ENCODE results near the gene ZNF227.

DNA sequence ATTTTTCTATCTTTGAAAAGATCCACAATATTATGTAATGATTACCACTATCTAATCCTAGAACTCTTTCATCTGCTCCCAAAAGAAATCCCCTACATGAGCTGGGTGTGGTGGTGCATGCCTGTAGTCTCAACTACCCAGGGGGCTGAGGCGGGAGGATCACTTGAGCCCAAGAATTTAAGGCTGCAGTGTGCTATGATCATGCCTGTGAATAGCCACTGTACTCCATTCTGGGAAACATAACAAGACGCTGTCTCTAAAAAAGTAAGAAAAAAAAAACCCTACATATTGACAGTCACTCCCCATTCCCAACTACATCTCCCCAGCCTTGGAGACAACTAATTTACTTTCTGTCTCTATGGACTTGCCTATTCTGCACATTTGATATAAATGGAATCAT is 48.5 kb upstream of the ZNF227 start:
- TF ChIP-seq, protein P1, sequence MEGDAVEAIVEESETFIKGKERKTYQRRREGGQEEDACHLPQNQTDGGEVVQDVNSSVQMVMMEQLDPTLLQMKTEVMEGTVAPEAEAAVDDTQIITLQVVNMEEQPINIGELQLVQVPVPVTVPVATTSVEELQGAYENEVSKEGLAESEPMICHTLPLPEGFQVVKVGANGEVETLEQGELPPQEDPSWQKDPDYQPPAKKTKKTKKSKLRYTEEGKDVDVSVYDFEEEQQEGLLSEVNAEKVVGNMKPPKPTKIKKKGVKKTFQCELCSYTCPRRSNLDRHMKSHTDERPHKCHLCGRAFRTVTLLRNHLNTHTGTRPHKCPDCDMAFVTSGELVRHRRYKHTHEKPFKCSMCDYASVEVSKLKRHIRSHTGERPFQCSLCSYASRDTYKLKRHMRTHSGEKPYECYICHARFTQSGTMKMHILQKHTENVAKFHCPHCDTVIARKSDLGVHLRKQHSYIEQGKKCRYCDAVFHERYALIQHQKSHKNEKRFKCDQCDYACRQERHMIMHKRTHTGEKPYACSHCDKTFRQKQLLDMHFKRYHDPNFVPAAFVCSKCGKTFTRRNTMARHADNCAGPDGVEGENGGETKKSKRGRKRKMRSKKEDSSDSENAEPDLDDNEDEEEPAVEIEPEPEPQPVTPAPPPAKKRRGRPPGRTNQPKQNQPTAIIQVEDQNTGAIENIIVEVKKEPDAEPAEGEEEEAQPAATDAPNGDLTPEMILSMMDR (IDR thresholded peaks at IDR 0.05; ENCODE audit: low read depth, low read length, poor library complexity, severe bottlenecking): no peak
- TF ChIP-seq EZH2phosphoT487 (IDR thresholded peaks at IDR 0.05; ENCODE audit: borderline replicate concordance, low read length): no peak

Data from DOHH2 (cell line).